GM19238 (cell line): Measurements from ENCODE around the gene HEATR5A.
"Not testable (repeated sequence)": the region's sequence is repeated elsewhere in the genome, so short reads cannot be mapped to it uniquely, and the experiment has no call there.

Experiments
- DNase-seq: peaks from one replicate; pipeline ENCODE4 v3.0.0; 2011; ENCODE audit warnings: low spot score; ENCODE audit not compliant: insufficient read length

HEATR5A gene

GRCh38 chr14:31286456-31287293, 133.7 kb downstream of the HEATR5A start:
- no peak for DNase-seq

- DNase-seq, result no peak
Measured at GRCh38 chr14:31283578-31284252, 136.6 kb downstream of the HEATR5A start.

GRCh38 chr14:31283153-31283552, 137.2 kb downstream of the HEATR5A start:
- DNase-seq, result no peak

DNA sequence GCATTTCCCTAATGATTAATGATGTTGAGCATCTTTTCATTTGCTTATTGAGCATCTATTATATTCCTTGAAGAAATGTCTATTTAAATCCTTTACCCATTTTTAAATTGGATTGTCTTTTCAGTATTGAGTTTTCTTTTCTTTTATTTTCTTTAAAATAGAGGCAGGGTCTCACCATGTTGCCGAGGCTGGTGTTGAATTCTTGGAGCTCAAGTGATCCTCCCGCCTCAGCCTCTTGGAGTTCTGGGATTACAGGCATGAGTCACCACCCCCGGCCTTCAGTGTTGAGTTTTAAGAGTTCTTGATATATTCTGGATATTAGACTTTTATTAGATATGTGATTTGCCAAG, 139.5 kb downstream of the HEATR5A start:
- DNase-seq, result no peak

DNA sequence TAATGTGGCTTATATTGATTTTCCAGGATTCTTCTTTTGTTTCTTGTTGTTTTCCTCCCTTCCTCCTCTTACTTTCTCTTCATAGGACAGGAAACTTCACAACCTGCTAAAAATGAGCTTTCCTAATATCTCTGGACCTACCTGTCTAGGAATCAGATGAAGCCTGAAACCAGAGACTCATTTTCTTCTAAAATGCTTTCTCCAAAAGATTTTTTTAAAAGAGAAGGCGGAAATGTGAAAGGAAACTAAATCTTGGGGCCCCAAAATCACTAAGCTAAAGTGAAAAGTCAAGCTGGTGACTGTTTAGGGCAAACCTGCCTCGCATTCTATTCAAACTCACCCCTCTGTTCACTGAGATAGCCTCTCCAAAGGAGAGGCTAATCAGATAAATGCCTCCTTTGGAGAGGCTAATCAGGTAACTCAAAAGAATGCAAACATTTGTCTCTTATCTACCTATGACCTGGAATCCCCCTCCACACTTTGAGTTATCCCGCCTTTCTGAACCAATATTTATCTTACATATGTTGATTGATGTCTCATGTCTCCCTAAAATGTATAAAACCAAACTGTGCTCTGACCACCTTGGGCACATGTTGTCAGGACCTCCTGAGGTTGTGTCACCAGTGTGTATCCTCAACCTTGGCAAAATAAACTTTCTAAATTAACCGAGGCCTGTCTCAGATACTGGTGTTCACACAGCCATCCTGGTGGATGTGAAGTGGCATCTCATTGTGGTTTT, 140.0 kb downstream of the HEATR5A start:
- no peak for DNase-seq

GRCh38 chr14:31278883-31279282, 141.5 kb downstream of the HEATR5A start:
- no peak for DNase-seq

- no peak for DNase-seq
Measured at GRCh38 chr14:31277085-31277484, 143.3 kb downstream of the HEATR5A start.

- DNase-seq, result not testable (repeated sequence)
Measured at GRCh38 chr14:31276417-31276816, 143.9 kb downstream of the HEATR5A start.

DNA sequence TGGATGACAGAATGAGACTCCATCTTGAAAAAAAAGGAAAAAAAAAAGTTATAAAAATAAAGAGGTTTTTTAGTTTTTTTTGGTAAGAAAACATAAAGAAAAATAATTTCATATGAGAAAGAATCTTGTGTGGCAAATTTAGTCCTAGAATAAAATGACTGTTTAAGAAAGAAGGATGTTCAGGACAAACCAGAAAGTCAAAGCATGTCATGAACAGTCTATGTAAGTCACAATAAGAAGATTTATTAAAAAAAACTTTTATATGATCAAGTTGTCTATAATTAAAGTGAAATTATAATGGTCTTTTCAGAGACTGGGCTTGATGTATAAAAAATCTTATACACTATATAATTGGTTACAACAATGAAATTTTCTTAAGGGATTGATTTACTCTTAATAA, 144.6 kb downstream of the HEATR5A start:
- no peak for DNase-seq

DNA sequence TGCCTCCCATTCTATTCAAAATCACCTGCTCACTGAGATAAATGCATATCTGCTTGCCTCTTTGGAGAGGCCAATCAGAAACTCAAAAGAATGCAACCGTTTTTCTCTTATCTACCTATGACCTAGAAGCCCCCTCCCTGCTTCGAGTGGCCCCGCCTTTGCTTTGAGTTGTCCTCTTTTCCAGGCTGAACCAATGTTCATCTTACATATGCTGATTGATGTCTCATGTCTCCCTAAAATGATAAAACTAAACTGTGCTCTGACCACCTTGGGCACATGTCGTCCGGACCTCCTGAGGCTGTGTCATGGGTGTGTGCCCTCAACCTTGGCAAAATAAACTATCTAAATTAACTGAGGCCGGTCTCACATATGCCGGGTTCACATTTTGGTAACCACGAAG, 148.7 kb downstream of the HEATR5A start:
- DNase-seq, result no peak

DNA sequence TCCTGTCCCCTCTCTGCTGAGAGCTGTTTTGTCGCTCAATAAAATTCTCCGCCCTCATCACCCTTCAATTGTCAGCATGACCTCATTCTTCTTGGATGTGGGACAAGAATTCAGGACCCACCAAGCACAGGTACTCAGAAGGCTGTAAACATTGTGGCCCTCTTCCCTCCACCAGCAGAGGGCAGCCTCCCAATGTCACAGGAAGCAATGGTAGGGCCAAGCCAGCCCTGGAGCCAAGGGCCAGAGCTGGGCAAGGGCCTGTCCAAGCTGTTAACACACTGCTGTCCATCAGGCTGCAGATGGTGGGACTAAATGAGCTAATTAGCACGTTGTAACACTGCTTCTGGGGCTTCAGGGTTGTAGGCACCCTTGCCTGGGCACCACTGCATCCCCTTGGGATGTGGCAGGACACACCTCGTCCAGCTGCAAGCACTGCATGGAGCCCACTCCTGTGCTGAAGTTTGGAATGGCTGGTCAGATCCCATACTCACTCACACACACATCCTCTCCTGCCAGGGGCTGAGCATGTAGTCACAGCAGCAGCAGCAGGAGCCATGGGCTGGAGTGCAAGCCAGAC, 150.1 kb downstream of the HEATR5A start:
- DNase-seq, result no peak

GRCh38 chr14:31269634-31270195, 150.6 kb downstream of the HEATR5A start:
- no peak for DNase-seq

DNA sequence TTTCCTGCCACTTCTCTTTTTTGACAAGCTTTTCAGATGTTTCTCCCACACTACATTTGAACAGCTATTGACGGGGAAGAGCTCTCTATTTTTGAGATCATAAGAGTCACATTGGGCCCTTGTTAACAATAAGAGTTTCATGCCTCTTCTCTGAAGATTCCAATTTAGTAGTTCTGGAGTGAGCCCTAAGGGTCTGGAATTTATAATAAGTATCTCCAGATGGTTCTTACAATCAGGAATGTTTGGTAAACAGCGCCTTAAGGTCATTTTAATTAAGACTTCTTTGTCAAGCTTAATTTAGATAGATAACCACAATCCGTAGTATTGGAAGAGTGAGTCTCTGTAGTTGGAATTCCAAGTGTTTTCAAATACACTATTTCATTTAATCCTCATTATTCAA, 152.1 kb downstream of the HEATR5A start:
- DNase-seq, result no peak

DNA sequence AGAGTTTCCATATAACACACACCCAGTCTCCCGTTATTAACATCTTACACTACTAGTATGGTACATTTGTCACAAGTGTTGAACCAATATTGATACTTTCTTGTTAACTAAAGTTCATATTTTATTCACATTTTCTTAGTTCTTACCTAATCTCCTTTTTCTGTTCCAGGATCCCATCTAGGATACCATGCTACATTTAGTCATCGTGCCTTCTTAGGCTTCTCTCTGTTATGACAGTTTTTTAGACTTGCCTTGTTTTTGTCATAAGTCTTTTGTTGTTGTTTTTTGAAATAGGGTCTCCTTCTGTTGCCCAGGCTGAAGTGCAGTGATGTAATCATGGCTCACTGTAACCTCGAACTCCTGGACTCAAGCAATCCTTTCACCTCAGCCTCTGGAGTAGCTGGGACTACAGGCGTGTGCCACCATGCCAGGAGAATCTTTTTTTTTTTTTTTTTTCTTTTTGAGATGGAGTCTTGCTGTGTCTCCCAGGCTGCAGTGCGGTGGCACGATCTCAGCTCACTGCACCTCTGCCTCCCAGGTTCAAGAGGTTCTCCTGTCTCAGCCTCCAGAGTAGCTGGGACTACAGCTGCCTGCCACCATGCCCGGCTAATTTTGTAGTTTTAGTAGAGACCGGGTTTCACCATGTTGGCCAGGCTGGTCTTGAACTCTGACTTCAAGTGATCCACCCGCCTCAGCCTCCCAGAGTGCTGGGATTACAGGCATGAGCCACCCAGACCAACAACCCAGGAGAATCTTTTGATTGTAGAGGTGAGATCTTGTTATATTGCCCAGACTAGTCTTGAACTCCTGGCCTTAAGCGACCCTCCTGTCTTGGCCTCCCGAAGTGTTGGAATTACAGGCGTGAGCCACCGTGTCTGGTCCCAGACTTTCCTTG, 153.7 kb downstream of the HEATR5A start:
- DNase-seq, result no peak

DNA sequence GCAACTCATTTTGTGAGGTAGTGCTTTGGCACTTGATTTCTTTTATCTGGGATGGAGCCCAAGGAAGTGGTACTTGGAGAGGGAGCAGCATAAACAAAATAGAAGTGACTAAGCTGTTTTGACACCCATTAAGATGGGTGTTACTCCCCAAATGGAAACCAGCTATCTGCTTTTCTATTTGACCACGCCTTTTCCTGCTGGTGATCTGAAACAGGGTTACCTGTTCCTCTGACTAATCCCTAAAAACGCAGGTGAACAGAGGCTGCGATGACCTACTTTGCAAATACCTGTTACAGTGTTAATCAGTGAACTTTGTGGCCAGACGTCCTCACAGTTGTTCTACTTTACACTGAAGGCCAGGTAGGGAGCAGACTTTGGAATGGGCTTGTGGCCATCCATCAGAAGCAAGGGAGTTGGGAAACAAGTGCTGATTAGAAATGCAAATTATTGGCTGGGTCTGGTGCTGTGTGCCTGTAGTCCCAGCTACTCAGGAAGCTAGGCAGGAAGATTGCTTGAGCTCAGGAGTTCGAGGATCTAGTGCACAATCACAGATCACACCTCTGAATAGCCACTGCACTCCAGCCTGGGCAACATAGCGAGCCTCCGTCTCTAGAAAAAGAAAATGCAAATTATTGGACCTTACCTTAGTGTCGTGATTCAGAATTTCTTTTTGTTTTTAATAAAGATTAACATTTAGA, 154.5 kb downstream of the HEATR5A start:
- no peak for DNase-seq

GRCh38 chr14:31263485-31264133, 156.7 kb downstream of the HEATR5A start:
- DNase-seq, result no peak

- no peak for DNase-seq
Measured at GRCh38 chr14:31261859-31262731, 158.3 kb downstream of the HEATR5A start.

DNA sequence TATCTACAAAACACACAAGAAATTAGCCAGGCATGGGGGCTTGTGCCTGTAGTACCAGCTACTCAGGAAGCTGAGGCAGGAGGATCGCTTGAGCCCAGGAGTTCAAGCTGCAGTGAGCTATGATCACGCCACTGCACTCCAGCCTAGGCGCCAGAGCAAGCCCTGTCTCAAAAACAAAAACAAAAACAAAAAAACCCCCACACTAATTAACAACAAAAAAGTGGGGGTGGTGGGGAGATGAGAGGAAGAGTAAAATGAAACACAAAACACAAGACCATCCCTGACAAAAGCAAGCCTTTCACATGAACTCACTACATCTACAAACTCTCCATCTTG, 158.9 kb downstream of the HEATR5A start:
- DNase-seq, result no peak

DNA sequence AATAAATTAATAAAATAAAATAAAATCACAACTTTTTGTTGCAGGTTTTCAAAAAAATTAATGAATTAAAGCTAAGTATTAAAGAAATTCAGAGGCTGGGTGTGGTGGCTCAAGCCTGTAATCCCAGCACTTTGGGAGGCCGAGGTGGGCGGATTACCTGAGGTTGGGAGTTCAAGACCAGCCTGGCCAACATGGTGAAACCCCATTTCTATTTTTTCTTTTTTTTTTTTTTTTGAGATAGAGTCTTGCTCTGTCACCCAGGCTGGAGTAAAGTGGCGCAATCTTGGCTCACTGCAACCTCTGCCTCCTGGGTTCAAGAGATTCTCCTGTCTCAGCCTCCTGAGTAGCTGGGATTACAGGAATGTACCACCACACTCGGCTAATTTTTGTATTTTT, 161.3 kb downstream of the HEATR5A start:
- DNase-seq, result not testable (repeated sequence)
